ENCODE data around the gene ETNPPL. TPM values are rescaled to one million over a fixed set of nuclear protein-coding genes. Genes with fewer than 3 reads are reported as not detected.
A peak's percentile ranks its signal among the peaks of the same experiment; 100 is the strongest.

Gene ETNPPL
- total RNA-seq (1 to 10 TPM; 2.9 to 9.7 (median 7.4) TPM), polyA plus RNA-seq (7.0 TPM)
- long read RNA-seq, donor 1, transcript ETNPPL-201 (13 exons, 2,099 nt): major isoform, 27 of 36 reads
- long read RNA-seq, donor 1, partial matches to known transcripts: 0 of 36 reads
- long read RNA-seq, donor 1, other reads (novel, unspliced or antisense): 9 of 36 reads
- long read RNA-seq, donor 2, transcript ETNPPL-201 (13 exons, 2,099 nt): major isoform, 12 of 15 reads
- long read RNA-seq, donor 2, partial matches to known transcripts: 1 of 15 reads
- long read RNA-seq, donor 2, other reads (novel, unspliced or antisense): 2 of 15 reads
- long read RNA-seq, donor 3, transcript ETNPPL-201 (13 exons, 2,099 nt): major isoform, 15 of 20 reads
- long read RNA-seq, donor 3, partial matches to known transcripts: 2 of 20 reads
- long read RNA-seq, donor 3, other reads (novel, unspliced or antisense): 3 of 20 reads
- long read RNA-seq, donor 4, transcript ETNPPL-201 (13 exons, 2,099 nt): major isoform, 11 of 13 reads
- long read RNA-seq, donor 4, partial matches to known transcripts: 0 of 13 reads
- long read RNA-seq, donor 4, other reads (novel, unspliced or antisense): 2 of 13 reads

- Histone ChIP-seq H3K27me3 (ENCODE audit: control insufficient read depth, insufficient read depth) (no peaks in the 10 kb centered on the region), H3K9me3 (ENCODE audit: control insufficient read depth, low read length) (no peaks in the 10 kb centered on the region)
- intact Hi-C loops (cut with DNase I): no loop called here
These were observed at the start of gene ETNPPL for GRCh38 chr4:108762559-108763225. TSS of gene ETNPPL (minus strand) at chr4:108763053. CDS start at chr4:108762898, 155 bp downstream.

GRCh38 chr4:108811486-108811885 lies 48.6 kb upstream of the ETNPPL start:
- Histone ChIP-seq H3K4me3 (ENCODE audit: low read length) (no peak overlapping the region), H3K4me1 (ENCODE audit: control insufficient read depth, insufficient read depth, low read length) (no peaks in the 10 kb centered on the region), H3K27ac (ENCODE audit: low read length) (no peak overlapping the region), H3K9me3 (ENCODE audit: control insufficient read depth, low read length) (no peaks in the 10 kb centered on the region), H3K27me3 (ENCODE audit: control insufficient read depth, insufficient read depth) (no peaks in the 10 kb centered on the region)
- no peak for DNase-seq
- intact Hi-C loops (cut with DNase I): no loop called here
- ATAC-seq: no peak
- WGBS: 86% methylated on average over 1 of the region's 1 CpG

More at GRCh38 chr4:108762559-108763225, at the start of gene ETNPPL:
- H3K4me1 ChIP-seq (ENCODE audit: control insufficient read depth, insufficient read depth, low read length): no peaks in the 10 kb centered on the region
- under 1% methylated on average over 61 of the region's 61 CpGs for WGBS
- no peak within 1 kb of the TSS for H3K27ac ChIP-seq (ENCODE audit: low read length)
- peak; percentile 81 for ATAC-seq
- peak within 1 kb of the TSS; percentile 61 for H3K4me3 ChIP-seq (ENCODE audit: low read length)
- DNase-seq: peak; percentile 32 to 74 (median 63)

GRCh38 chr4:108810087-108810486 lies 47.2 kb upstream of the ETNPPL start:
- 94% methylated on average over 1 of the region's 1 CpG for WGBS
- Histone ChIP-seq H3K9me3 (ENCODE audit: control insufficient read depth, low read length) (no peaks in the 10 kb centered on the region), H3K4me3 (ENCODE audit: low read length) (no peak overlapping the region), H3K27ac (ENCODE audit: low read length) (no peak overlapping the region), H3K27me3 (ENCODE audit: control insufficient read depth, insufficient read depth) (no peaks in the 10 kb centered on the region), H3K4me1 (ENCODE audit: control insufficient read depth, insufficient read depth, low read length) (no peaks in the 10 kb centered on the region)
- DNase-seq: no peak
- intact Hi-C loops (cut with DNase I): no loop called here
- ATAC-seq: no peak

- 83% methylated on average over 5 of the region's 5 CpGs for WGBS
- H3K27me3 ChIP-seq (ENCODE audit: control insufficient read depth, insufficient read depth): no peaks in the 10 kb centered on the region
- ATAC-seq: no peak
These were observed 41.9 kb upstream of the ETNPPL start for GRCh38 chr4:108804648-108805273.

GRCh38 chr4:108799306-108799705 lies 36.5 kb upstream of the ETNPPL start:
- Histone ChIP-seq H3K27me3 (ENCODE audit: control insufficient read depth, insufficient read depth) (no peaks in the 10 kb centered on the region), H3K27ac (ENCODE audit: low read length) (no peak overlapping the region), H3K9me3 (ENCODE audit: control insufficient read depth, low read length) (no peaks in the 10 kb centered on the region), H3K4me1 (ENCODE audit: control insufficient read depth, insufficient read depth, low read length) (no peaks in the 10 kb centered on the region), H3K4me3 (ENCODE audit: low read length) (no peak overlapping the region)
- DNase-seq (no peak), ATAC-seq (no peak)
- intact Hi-C loops (cut with DNase I): no loop called here
- WGBS: 69% methylated on average over 5 of the region's 5 CpGs

More at GRCh38 chr4:108804648-108805273, 41.9 kb upstream of the ETNPPL start:
- Histone ChIP-seq H3K4me3 (ENCODE audit: low read length) (no peak overlapping the region), H3K27ac (ENCODE audit: low read length) (no peak overlapping the region), H3K4me1 (ENCODE audit: control insufficient read depth, insufficient read depth, low read length) (no peaks in the 10 kb centered on the region), H3K9me3 (ENCODE audit: control insufficient read depth, low read length) (no peaks in the 10 kb centered on the region)
- no peak for DNase-seq
- intact Hi-C loops (cut with DNase I): no loop called here

GRCh38 chr4:108796173-108796572 lies 33.3 kb upstream of the ETNPPL start:
- Histone ChIP-seq H3K4me3 (ENCODE audit: low read length) (no peak overlapping the region), H3K4me1 (ENCODE audit: control insufficient read depth, insufficient read depth, low read length) (no peaks in the 10 kb centered on the region), H3K27me3 (ENCODE audit: control insufficient read depth, insufficient read depth) (no peaks in the 10 kb centered on the region), H3K27ac (ENCODE audit: low read length) (no peak overlapping the region), H3K9me3 (ENCODE audit: control insufficient read depth, low read length) (no peaks in the 10 kb centered on the region)
- DNase-seq: no peak
- peak; percentile 74 to 89 for ATAC-seq
- intact Hi-C loops (cut with DNase I): no loop called here
- WGBS: 25% methylated on average over 3 of the region's 3 CpGs

GRCh38 chr4:108795733-108796132 lies 32.9 kb upstream of the ETNPPL start:
- no peak for DNase-seq
- no peaks in the 10 kb centered on the region for H3K4me1 ChIP-seq (ENCODE audit: control insufficient read depth, insufficient read depth, low read length)
- H3K27me3 ChIP-seq (ENCODE audit: control insufficient read depth, insufficient read depth): no peaks in the 10 kb centered on the region
- peak; percentile 72 to 77 for ATAC-seq
- H3K4me3 ChIP-seq (ENCODE audit: low read length): no peak overlapping the region
- intact Hi-C loops (cut with DNase I): no loop called here
- no peak overlapping the region for H3K27ac ChIP-seq (ENCODE audit: low read length)
- no peaks in the 10 kb centered on the region for H3K9me3 ChIP-seq (ENCODE audit: control insufficient read depth, low read length)

GRCh38 chr4:108794136-108794535 lies 31.3 kb upstream of the ETNPPL start:
- H3K27me3 ChIP-seq (ENCODE audit: control insufficient read depth, insufficient read depth): no peaks in the 10 kb centered on the region
- H3K4me3 ChIP-seq (ENCODE audit: low read length): no peak overlapping the region
- H3K4me1 ChIP-seq (ENCODE audit: control insufficient read depth, insufficient read depth, low read length): no peaks in the 10 kb centered on the region
- 34% methylated on average over 1 of the region's 1 CpG for WGBS
- H3K27ac ChIP-seq (ENCODE audit: low read length): no peak overlapping the region
- DNase-seq (no peak), ATAC-seq (peak; percentile 48 to 78)
- no peaks in the 10 kb centered on the region for H3K9me3 ChIP-seq (ENCODE audit: control insufficient read depth, low read length)
- intact Hi-C loops (cut with DNase I): no loop called here

- 98% methylated on average over 1 of the region's 1 CpG for WGBS
- Histone ChIP-seq H3K4me3 (ENCODE audit: low read length) (no peak overlapping the region), H3K27me3 (ENCODE audit: control insufficient read depth, insufficient read depth) (no peaks in the 10 kb centered on the region), H3K9me3 (ENCODE audit: control insufficient read depth, low read length) (no peaks in the 10 kb centered on the region), H3K4me1 (ENCODE audit: control insufficient read depth, insufficient read depth, low read length) (no peaks in the 10 kb centered on the region), H3K27ac (ENCODE audit: low read length) (no peak overlapping the region)
- intact Hi-C loops (cut with DNase I): no loop called here
- DNase-seq (no peak), ATAC-seq (no peak)
These were observed 30.6 kb upstream of the ETNPPL start for GRCh38 chr4:108793415-108793814.

- H3K4me3 ChIP-seq (ENCODE audit: low read length): no peak overlapping the region
- intact Hi-C loops (cut with DNase I): no loop called here
- ATAC-seq (no peak), DNase-seq (peak in 1 of 3 donors; percentile 45)
- H3K4me1 ChIP-seq (ENCODE audit: control insufficient read depth, insufficient read depth, low read length): no peaks in the 10 kb centered on the region
- no peak overlapping the region for H3K27ac ChIP-seq (ENCODE audit: low read length)
- H3K27me3 ChIP-seq (ENCODE audit: control insufficient read depth, insufficient read depth): no peaks in the 10 kb centered on the region
- 96% methylated on average over 9 of the region's 9 CpGs for WGBS
- H3K9me3 ChIP-seq (ENCODE audit: control insufficient read depth, low read length): no peaks in the 10 kb centered on the region
These were observed 25.9 kb upstream of the ETNPPL start for GRCh38 chr4:108788731-108789130.

- 94% methylated on average over 16 of the region's 16 CpGs for WGBS
These were observed 24.9 kb upstream of the ETNPPL start for GRCh38 chr4:108787724-108788123.

More at GRCh38 chr4:108787724-108788123, 24.9 kb upstream of the ETNPPL start:
- no peaks in the 10 kb centered on the region for H3K27me3 ChIP-seq (ENCODE audit: control insufficient read depth, insufficient read depth)
- H3K27ac ChIP-seq (ENCODE audit: low read length): no peak overlapping the region
- no peak overlapping the region for H3K4me3 ChIP-seq (ENCODE audit: low read length)
- no peaks in the 10 kb centered on the region for H3K4me1 ChIP-seq (ENCODE audit: control insufficient read depth, insufficient read depth, low read length)
- H3K9me3 ChIP-seq (ENCODE audit: control insufficient read depth, low read length): no peaks in the 10 kb centered on the region
- no peak for DNase-seq
- intact Hi-C loops (cut with DNase I): no loop called here
- ATAC-seq: no peak

Measured in right cardiac atrium (tissue), 5 donors.